HG03135 (cell line): ENCODE results near the gene FUT7.

Experiments
- ATAC-seq: cut with Tn5 transposase; IDR thresholded peaks from one replicate; pipeline ENCODE4 v1.9.1; 2021; ENCODE audit warnings: mild to moderate bottlenecking, moderate library complexity; ENCODE audit not compliant: unreplicated experiment

Gene FUT7

GRCh38 chr9:137050570-137050969, 18.7 kb upstream of the FUT7 start:
- ATAC-seq = no peak

- ATAC-seq = no peak
Observed at GRCh38 chr9:137049544-137050449, 17.9 kb upstream of the FUT7 start.

- ATAC-seq = no peak
Observed at GRCh38 chr9:137048655-137049543, 17.0 kb upstream of the FUT7 start.

GRCh38 chr9:137046088-137046787, 14.3 kb upstream of the FUT7 start, which contains the start of gene NPDC1:
NPDC1 (minus strand) TSS chr9:137046177; CDS start chr9:137045989, 188 bp downstream.
- ATAC-seq = no peak

- ATAC-seq = no peak
Observed at GRCh38 chr9:137045294-137046087, 13.6 kb upstream of the FUT7 start.

- no peak for ATAC-seq
Observed at GRCh38 chr9:137044502-137045177, 12.8 kb upstream of the FUT7 start.

GRCh38 chr9:137044037-137044436, 12.1 kb upstream of the FUT7 start:
- ATAC-seq = no peak

- no peak for ATAC-seq
Observed at GRCh38 chr9:137042751-137043727, 11.2 kb upstream of the FUT7 start.

- ATAC-seq = no peak
Observed at GRCh38 chr9:137041124-137041523, 9.2 kb upstream of the FUT7 start.

GRCh38 chr9:137040568-137040967, 8.7 kb upstream of the FUT7 start:
- no peak for ATAC-seq

GRCh38 chr9:137039611-137040366, 7.9 kb upstream of the FUT7 start:
- no peak for ATAC-seq

GRCh38 chr9:137038916-137039315, 7.0 kb upstream of the FUT7 start:
- no peak for ATAC-seq

- ATAC-seq = no peak
Observed at GRCh38 chr9:137037483-137037882, 5.6 kb upstream of the FUT7 start.

- no peak for ATAC-seq
Observed at GRCh38 chr9:137037035-137037434, 5.1 kb upstream of the FUT7 start.

- ATAC-seq = no peak
Observed at GRCh38 chr9:137035937-137036336, 4.0 kb upstream of the FUT7 start.

GRCh38 chr9:137035507-137035834, 3.6 kb upstream of the FUT7 start:
- no peak for ATAC-seq

- ATAC-seq = no peak
Observed at GRCh38 chr9:137034709-137035506, 3.0 kb upstream of the FUT7 start.
